ENCODE measurements around the gene DOK3. TPM values are rescaled to one million over a fixed set of nuclear protein-coding genes. Genes with fewer than 3 reads are reported as not detected.

Gene DOK3
- total RNA-seq, 1 experiment from 2014 or later: 16.4 TPM

DNA sequence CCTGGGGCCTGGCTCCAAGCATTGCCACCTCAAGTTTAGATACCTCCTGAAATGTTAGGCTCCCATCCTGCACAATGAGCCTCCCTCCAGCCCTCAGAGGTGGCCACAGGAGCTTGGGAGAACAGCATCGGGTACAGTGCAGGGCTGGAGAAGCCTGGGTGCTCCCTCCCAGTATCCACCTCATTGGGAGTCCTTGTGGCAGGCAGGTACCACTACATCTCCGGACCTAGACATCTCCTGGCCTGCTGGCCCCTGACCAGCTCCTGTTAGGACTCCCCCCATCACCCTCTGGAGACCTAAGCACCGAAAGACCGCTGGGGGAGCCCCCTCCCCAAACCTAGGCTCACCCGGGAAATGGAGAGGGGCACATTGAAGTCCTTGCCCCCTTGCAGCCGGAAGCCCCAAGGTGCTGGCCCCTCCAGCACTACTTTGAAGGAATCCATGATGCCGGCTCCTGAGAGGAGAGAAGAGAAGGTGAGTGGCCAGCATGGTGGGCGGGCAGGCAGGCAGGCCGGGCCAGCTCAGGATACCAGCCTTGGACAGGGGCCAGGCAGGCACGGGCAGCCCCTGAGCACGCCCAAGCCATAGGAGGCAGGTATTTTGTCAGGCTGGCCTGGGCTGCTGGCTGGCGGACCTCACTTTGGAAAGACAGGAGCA lies 13.4 kb downstream of the DOK3 start:
- H4K8ac ChIP-seq (replicated peaks; ENCODE audit: insufficient read length, low read depth, low read length): no peak overlapping the region
- no CpG with 5 or more reads among the region's 12 CpGs for WGBS (ENCODE audit: extremely low coverage, insufficient read length, low lambda C conversion rate)
- no peaks in the 10 kb centered on the region for H3K9me3 Mint-ChIP-seq
- no peak overlapping the region for H2BK5ac ChIP-seq (ENCODE audit: insufficient read length, low read length)
- H3K4me3 Mint-ChIP-seq: peak overlapping the region; percentile 75 to 84
- H3K79me1 ChIP-seq (ENCODE audit: insufficient read depth, low read depth, low read length, poor library complexity, severe bottlenecking): no peaks in the 10 kb centered on the region
- peak overlapping the region; percentile 22 for H3T11ph ChIP-seq (ENCODE audit: low read length)
- H3K18ac ChIP-seq (ENCODE audit: insufficient read length, low read depth, low read length): peak overlapping the region; percentile 95
- no peak overlapping the region for H2AFZ ChIP-seq (ENCODE audit: low read length)
- no peaks in the 10 kb centered on the region for H3K79me2 ChIP-seq (ENCODE audit: insufficient read depth, low read length)
- H2AK5ac ChIP-seq (ENCODE audit: insufficient read length, low read length): no peak overlapping the region
- H2BK120ac ChIP-seq (ENCODE audit: low read depth, low read length, poor library complexity, severe bottlenecking): peak overlapping the region; percentile 74
- no peak overlapping the region for H3K23ac ChIP-seq (ENCODE audit: insufficient read length, low read depth, low read length)
- DNase-seq: peak; percentile 79
- no peak overlapping the region for H3K56ac ChIP-seq (ENCODE audit: insufficient read length, low read depth, low read length)
- peaks cover 29% of the 10 kb centered on the region for H3K27me3 Mint-ChIP-seq (ENCODE audit: low read depth)
- H3K27ac Mint-ChIP-seq: peak overlapping the region; percentile 95 to 98 (median 95)
- H2BK15ac ChIP-seq (ENCODE audit: low read depth, low read length): 0 out of 2 replicates have a peak overlapping the region, but pooled peaks have one; percentile 28
- H3K36me3 Mint-ChIP-seq (ENCODE audit: insufficient read depth in 1 of 3, low read depth in 3 of 3): peaks cover 13 to 26% (median 22%) of the 10 kb centered on the region in 3 experiments
- H3K27ac ChIP-seq (ENCODE audit: insufficient read length, low read depth, low read length): peak overlapping the region; percentile 5
- H4K91ac ChIP-seq (ENCODE audit: insufficient read length, low read depth, low read length): peak overlapping the region; percentile 87
- peak overlapping the region; percentile 60 for H3K9ac ChIP-seq (ENCODE audit: extremely low read depth, insufficient read length, low read length)
- no peak overlapping the region for H2BK12ac ChIP-seq (ENCODE audit: insufficient read length, low read depth, low read length)
- peak overlapping the region; percentile 39 for H3K4me2 ChIP-seq (ENCODE audit: insufficient read depth, insufficient read length, low read length)
- TF ChIP-seq, protein P1, sequence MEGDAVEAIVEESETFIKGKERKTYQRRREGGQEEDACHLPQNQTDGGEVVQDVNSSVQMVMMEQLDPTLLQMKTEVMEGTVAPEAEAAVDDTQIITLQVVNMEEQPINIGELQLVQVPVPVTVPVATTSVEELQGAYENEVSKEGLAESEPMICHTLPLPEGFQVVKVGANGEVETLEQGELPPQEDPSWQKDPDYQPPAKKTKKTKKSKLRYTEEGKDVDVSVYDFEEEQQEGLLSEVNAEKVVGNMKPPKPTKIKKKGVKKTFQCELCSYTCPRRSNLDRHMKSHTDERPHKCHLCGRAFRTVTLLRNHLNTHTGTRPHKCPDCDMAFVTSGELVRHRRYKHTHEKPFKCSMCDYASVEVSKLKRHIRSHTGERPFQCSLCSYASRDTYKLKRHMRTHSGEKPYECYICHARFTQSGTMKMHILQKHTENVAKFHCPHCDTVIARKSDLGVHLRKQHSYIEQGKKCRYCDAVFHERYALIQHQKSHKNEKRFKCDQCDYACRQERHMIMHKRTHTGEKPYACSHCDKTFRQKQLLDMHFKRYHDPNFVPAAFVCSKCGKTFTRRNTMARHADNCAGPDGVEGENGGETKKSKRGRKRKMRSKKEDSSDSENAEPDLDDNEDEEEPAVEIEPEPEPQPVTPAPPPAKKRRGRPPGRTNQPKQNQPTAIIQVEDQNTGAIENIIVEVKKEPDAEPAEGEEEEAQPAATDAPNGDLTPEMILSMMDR (conservative IDR thresholded peaks at IDR 0.05): peak; percentile 57
- H3K4me1 ChIP-seq (ENCODE audit: insufficient read depth, low read length): peaks cover 5% of the 10 kb centered on the region; the same call in 1 of the 2 replicates
- H3K9me3 ChIP-seq (ENCODE audit: control insufficient read depth, low read depth, low read length): no peaks in the 10 kb centered on the region
- H2BK20ac ChIP-seq (ENCODE audit: low read depth, low read length, poor library complexity, severe bottlenecking): no peak overlapping the region
- no peaks in the 10 kb centered on the region for H4K20me1 ChIP-seq (ENCODE audit: control insufficient read depth, insufficient read depth, insufficient read length)
- H3K23me2 ChIP-seq (ENCODE audit: insufficient read length, low read depth, low read length, poor library complexity, severe bottlenecking): peaks cover 4% of the 10 kb centered on the region
- H3K27me3 ChIP-seq (ENCODE audit: insufficient read depth, low read length): no peaks in the 10 kb centered on the region; the same call in 1 of the 2 replicates
- H3K14ac ChIP-seq (ENCODE audit: insufficient read depth, low read length): peak overlapping the region; percentile 98
- H4K5ac ChIP-seq (ENCODE audit: insufficient read length, low read depth, low read length): no peak overlapping the region
- H3K4ac ChIP-seq (ENCODE audit: low read depth, low read length): peak overlapping the region; percentile 87; the same call in 1 of the 2 replicates
- peaks cover 34 to 52% of the 10 kb centered on the region in 2 experiments for H3K4me1 Mint-ChIP-seq
